Stimulated activated CD4-positive, alpha-beta T cell treated with anti-CD3 and anti-CD28 coated beads, Interleukin-1b, Interleukin-23, amount 100 ng/mL, for 48 hours (primary cell): ENCODE results near the gene PPARG.
"Not testable (repeated sequence)": the region's sequence is repeated elsewhere in the genome, so short reads cannot be mapped to it uniquely, and the experiment has no call there.

ENCODE experiments used
- DNase-seq: peaks from one replicate; pipeline ENCODE4 v3.0.0-alpha.2; 2020

The PPARG gene

GRCh38 chr3:12445523-12446240 is 156.8 kb downstream of the PPARG start:
- no peak for DNase-seq

- DNase-seq, result no peak
These were observed 157.4 kb downstream of the PPARG start for GRCh38 chr3:12446298-12446697.

GRCh38 chr3:12447075-12447474 is 158.2 kb downstream of the PPARG start:
- no peak for DNase-seq

- DNase-seq, result not testable (repeated sequence)
These were observed 159.7 kb downstream of the PPARG start for GRCh38 chr3:12448404-12449202.

GRCh38 chr3:12449889-12450682 is 161.2 kb downstream of the PPARG start:
- DNase-seq, result no peak

- no peak for DNase-seq
These were observed 162.6 kb downstream of the PPARG start for GRCh38 chr3:12451481-12451880.

GRCh38 chr3:12451960-12452359 is 163.1 kb downstream of the PPARG start:
- DNase-seq, result no peak

GRCh38 chr3:12452361-12453330 is 163.8 kb downstream of the PPARG start:
- DNase-seq, result no peak

- no peak for DNase-seq
These were observed 165.4 kb downstream of the PPARG start for GRCh38 chr3:12454076-12454815.

GRCh38 chr3:12454816-12455121 is 165.9 kb downstream of the PPARG start:
- no peak for DNase-seq

GRCh38 chr3:12455740-12456139 is 166.9 kb downstream of the PPARG start:
- DNase-seq, result no peak

GRCh38 chr3:12456441-12456840 is 167.6 kb downstream of the PPARG start:
- no peak for DNase-seq

GRCh38 chr3:12457380-12457779 is 168.5 kb downstream of the PPARG start:
- not testable (repeated sequence) for DNase-seq

GRCh38 chr3:12458901-12459300 is 170.0 kb downstream of the PPARG start:
- DNase-seq, result no peak

- no peak for DNase-seq
These were observed 171.3 kb downstream of the PPARG start for GRCh38 chr3:12460127-12460526.

GRCh38 chr3:12461097-12461649 is 172.3 kb downstream of the PPARG start:
- DNase-seq, result peak; percentile 32

- no peak for DNase-seq
These were observed 173.5 kb downstream of the PPARG start for GRCh38 chr3:12462159-12462947.

GRCh38 chr3:12463686-12464085 is 174.8 kb downstream of the PPARG start:
- no peak for DNase-seq

GRCh38 chr3:12464181-12464580 is 175.3 kb downstream of the PPARG start:
- DNase-seq, result no peak

GRCh38 chr3:12465151-12465835 is 176.4 kb downstream of the PPARG start:
- no peak for DNase-seq
